22Rv1 (cell line): Measurements from ENCODE around the gene SERGEF.

ENCODE experiments used
- H3K27ac ChIP-seq: fragments of 450-650 bp; 2 replicates; pipeline ENCODE4 v1.5.1; 2017
- ZFX ChIP-seq: fragments of 450-650 bp; IDR thresholded peaks from 2 replicates; pipeline ENCODE4 v1.6.1; 2017; ENCODE audit warnings: antibody characterized with exemption, borderline replicate concordance
- TF ChIP-seq, protein P1 (sequence below): fragments of 450-650 bp; IDR thresholded peaks from 2 replicates; pipeline ENCODE4 v1.5.1; 2017; ENCODE audit warnings: mild to moderate bottlenecking

The SERGEF gene

DNA sequence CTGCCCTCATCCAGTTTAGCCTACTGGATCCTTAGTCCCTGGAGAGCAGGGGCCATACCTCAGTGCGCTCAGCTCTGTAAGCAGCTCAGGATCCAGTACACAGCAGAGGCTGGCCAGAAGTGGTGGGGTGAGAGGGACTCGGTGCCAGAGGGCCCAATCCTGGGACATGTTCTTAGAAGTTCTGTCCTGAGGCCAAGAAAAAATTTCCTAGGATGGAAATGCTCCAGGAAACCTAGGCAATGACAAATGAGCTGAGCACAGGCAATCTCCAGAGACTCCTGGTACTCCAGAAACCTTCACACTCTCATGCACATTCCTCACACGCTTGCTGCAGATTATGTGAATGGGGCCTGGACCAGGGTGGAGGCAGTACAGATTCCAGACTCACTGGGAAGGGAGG, 89.6 kb downstream of the SERGEF start:
- TF ChIP-seq, protein P1, sequence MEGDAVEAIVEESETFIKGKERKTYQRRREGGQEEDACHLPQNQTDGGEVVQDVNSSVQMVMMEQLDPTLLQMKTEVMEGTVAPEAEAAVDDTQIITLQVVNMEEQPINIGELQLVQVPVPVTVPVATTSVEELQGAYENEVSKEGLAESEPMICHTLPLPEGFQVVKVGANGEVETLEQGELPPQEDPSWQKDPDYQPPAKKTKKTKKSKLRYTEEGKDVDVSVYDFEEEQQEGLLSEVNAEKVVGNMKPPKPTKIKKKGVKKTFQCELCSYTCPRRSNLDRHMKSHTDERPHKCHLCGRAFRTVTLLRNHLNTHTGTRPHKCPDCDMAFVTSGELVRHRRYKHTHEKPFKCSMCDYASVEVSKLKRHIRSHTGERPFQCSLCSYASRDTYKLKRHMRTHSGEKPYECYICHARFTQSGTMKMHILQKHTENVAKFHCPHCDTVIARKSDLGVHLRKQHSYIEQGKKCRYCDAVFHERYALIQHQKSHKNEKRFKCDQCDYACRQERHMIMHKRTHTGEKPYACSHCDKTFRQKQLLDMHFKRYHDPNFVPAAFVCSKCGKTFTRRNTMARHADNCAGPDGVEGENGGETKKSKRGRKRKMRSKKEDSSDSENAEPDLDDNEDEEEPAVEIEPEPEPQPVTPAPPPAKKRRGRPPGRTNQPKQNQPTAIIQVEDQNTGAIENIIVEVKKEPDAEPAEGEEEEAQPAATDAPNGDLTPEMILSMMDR = no peak
- no peak for TF ChIP-seq ZFX
- H3K27ac ChIP-seq = no peak overlapping the region

DNA sequence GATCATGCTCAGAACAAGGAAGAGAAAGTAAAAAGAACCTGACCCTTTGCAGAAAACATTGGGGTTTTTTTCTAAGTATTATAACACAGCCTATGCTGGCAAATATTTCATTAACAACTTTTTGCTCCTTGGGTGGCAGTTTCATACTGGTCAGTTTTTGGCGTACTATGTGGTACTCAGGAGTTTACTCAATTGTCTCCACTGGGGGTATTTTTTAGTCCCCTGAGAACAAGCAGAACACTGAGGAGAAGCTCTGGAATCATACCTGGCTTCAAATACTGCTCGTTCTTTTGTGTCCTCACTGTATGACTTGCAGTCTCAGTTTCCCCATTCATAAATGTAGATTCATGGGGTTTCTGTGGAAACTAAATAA, 90.4 kb downstream of the SERGEF start:
- no peak overlapping the region for H3K27ac ChIP-seq
- TF ChIP-seq, protein P1 = no peak
- no peak for TF ChIP-seq ZFX

DNA sequence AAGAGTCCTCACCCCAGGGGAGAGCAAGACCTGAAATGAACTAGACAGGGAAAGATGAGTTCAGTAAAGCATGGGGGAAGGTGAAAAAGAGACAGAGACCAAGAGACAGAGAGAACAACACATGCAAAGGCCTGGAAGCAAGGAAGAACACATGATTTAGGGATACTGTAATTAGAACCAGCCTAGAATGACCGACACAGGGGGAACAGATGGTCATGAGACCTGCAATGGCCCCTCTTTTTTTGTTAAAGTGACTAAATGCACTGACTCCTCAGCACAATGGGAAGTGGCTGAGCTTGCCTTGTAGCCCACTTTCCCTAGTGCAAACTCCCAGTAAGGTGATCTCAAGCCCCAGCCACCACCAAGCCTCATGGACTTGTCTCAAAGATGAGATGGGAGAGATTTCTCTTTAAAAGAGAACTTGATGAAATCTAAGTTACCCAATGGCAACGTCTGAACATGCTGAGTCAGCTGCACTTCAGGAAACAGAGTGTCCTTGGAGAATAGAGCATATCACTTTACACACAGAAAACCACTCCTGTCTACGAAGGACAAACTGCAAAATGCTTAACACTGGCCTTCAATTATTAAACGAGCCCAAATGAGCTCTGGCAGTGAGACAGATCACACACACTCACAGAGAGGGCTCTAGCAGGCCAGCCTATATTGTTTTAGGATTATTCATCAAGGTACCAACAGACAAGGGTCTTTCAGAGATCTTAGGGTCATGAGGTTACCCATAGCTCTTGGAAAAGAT, 91.0 kb downstream of the SERGEF start:
- no peak overlapping the region for H3K27ac ChIP-seq

DNA sequence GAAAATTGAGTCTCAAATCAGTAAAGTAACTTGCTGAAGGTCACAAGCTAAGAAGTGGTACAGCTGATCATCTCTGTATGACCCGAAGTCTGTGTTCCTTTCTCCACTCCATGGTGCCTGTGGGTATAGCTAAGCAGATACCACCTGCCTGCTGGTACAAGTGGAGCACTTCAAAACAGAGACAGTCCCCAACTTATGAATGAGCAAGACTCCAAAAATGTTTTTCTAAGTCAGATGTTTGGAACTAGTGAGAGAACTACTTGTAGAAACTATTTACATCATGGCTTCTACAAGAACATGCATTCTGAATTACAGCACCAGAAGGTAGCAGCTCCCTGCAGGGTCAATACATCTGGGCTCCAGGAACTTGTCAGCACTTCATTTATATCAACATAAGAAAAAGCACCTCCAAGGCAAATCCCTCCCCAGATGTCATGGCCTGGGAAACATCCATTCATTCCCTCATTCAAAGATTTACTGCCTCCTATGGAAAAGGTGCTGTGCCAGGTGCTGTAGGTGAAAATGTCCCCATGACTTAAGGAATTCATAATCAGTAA, 94.7 kb downstream of the SERGEF start:
- H3K27ac ChIP-seq = no peak overlapping the region
- TF ChIP-seq, protein P1 = no peak
- no peak for TF ChIP-seq ZFX

More for the DNA sequence above, 91.0 kb downstream of the SERGEF start:
- no peak for TF ChIP-seq ZFX
- TF ChIP-seq, protein P1 = no peak

DNA sequence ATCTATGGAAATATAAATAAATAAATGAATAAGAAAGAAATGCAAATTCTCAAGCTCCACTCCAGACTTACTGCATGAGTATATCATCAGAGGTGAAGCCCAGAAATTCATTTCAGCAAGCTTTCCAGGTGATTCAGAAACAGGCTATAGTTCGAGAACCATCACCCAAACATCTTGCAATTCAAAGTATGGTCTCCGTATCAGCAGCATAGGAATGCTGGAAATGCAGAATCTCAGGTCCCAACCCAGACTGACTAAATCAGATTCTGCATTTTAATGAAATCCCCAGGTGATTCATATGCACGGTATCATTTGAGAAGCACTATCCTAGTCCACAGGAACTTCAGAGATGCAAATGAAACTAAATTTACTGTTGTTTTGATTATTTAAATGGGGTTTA, 95.3 kb downstream of the SERGEF start:
- no peak overlapping the region for H3K27ac ChIP-seq
- TF ChIP-seq, protein P1 = no peak
- no peak for TF ChIP-seq ZFX

DNA sequence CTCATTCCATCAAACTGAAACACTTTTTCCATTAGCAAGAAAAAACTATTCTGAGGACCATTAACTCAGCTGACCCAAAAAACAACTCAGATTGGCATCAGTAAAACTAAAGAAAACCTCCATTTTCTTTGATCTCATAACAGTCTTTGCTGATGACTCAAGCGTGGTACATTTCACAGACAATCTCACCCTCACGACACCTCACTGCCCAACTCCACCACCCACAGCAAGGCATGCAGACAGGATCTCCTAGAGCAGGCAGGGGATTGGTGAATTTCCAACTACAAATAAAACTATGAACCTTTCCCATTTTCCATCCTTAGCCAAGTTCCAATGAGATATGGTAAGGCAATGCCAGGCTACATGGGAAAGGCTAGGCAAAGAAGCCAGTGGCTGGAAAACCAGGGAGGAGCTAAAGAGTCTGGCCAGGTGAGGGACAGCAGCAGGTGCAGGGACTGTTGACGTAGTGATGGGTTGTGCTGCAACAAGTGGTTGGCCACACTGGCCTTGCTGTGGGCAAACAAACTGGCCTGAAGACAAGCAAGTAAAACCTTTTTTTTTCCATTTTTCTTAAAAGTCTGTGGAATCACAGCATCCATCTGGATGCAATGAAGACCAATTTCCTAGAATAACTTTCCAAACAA, 97.2 kb downstream of the SERGEF start:
- H3K27ac ChIP-seq = no peak overlapping the region
- TF ChIP-seq, protein P1 = no peak
- no peak for TF ChIP-seq ZFX

DNA sequence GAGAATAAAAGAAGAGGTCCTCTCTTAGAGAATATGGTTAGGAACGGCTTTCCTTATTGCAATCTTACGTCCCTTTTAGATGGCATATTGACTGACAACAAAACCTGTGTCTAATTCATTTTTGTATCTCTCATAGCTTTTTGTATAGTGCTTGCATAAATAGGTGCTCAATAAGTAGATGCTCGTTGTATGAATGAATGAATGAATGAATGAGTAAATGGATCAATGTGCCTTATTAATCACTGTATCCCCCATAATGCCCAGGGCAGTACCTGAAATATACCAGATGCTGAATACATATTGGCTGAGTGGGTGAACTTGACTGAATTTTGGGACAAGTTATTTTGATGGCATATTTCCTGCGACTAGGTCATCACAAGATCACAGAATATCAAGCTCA, 97.9 kb downstream of the SERGEF start:
- TF ChIP-seq, protein P1 = no peak
- no peak for TF ChIP-seq ZFX
- no peak overlapping the region for H3K27ac ChIP-seq
